Fibroblast of lung (primary cell): ENCODE measurements around the gene MAPKAPK5. TPM values are rescaled to one million over a fixed set of nuclear protein-coding genes. Genes with fewer than 3 reads are reported as not detected.

Source experiments
- DNase-seq, 2 donors: peaks; one replicate each; pipeline versions ENCODE4 v3.0.0 to v3.0.0-alpha.2; 2010; ENCODE audit warnings: low read depth in 2 of 2
- H2AFZ ChIP-seq: 2 replicates; pipeline ENCODE4 v1.5.1; 2012; ENCODE audit warnings: low read length, control low read depth, inconsistent platforms
- H3K27ac ChIP-seq: 2 replicates; pipeline ENCODE4 v1.5.1; 2011; ENCODE audit warnings: low read length, control low read depth; ENCODE audit not compliant: insufficient read depth
- H3K27me3 ChIP-seq: 2 replicates; pipeline ENCODE4 v1.5.1; 2011; ENCODE audit warnings: mild to moderate bottlenecking, low read length; ENCODE audit not compliant: control insufficient read depth, insufficient read depth
- H3K36me3 ChIP-seq: 2 replicates; pipeline ENCODE4 v1.5.1; 2011; ENCODE audit warnings: low read length; ENCODE audit not compliant: control insufficient read depth, insufficient read depth
- H3K4me1 ChIP-seq: 2 replicates; pipeline ENCODE4 v1.5.1; 2011; ENCODE audit warnings: low read length; ENCODE audit not compliant: control insufficient read depth, insufficient read depth; ENCODE audit errors: extremely low read depth
- H3K4me2 ChIP-seq: 2 replicates; pipeline ENCODE4 v1.5.1; 2011; ENCODE audit warnings: low read length, control low read depth; ENCODE audit not compliant: insufficient read depth; ENCODE audit errors: extremely low read depth
- H3K4me3 ChIP-seq, 4 experiments: fragments of 200-600 bp in 1 of 4; sonication (generic) in 1 of 4; replicated peaks in 1 of 4; 2 replicates each; pipeline ENCODE4 v1.5.1; 2011 to 2016; ENCODE audit warnings: low read length in 4 of 4, low read depth in 3 of 4, mild to moderate bottlenecking in 3 of 4, control low read depth in 2 of 4, inconsistent platforms in 1 of 4, mixed read lengths in 1 of 4; ENCODE audit not compliant: insufficient read depth in 1 of 4; ENCODE audit errors: control extremely low read depth in 1 of 4
- H3K79me2 ChIP-seq: 2 replicates; pipeline ENCODE4 v1.5.1; 2012; ENCODE audit warnings: mild to moderate bottlenecking, low read length, inconsistent platforms; ENCODE audit not compliant: control insufficient read depth, insufficient read depth
- H3K9ac ChIP-seq: 2 replicates; pipeline ENCODE4 v1.5.1; 2011; ENCODE audit warnings: mild to moderate bottlenecking, low read length, control low read depth; ENCODE audit not compliant: insufficient read depth
- H3K9me3 ChIP-seq: 2 replicates; pipeline ENCODE4 v1.5.1; 2012; ENCODE audit warnings: low read depth, low read length; ENCODE audit not compliant: control insufficient read depth, insufficient read depth
- H4K20me1 ChIP-seq: 2 replicates; pipeline ENCODE4 v1.5.1; 2011; ENCODE audit warnings: low read length; ENCODE audit not compliant: control insufficient read depth, insufficient read depth; ENCODE audit errors: extremely low read depth
- CTCF ChIP-seq, 2 donors: IDR thresholded peaks in 1 of 2; conservative IDR thresholded peaks in 1 of 2; 1 replicate in 1 of 2; 2 replicates in 1 of 2; pipeline ENCODE4 v1.5.1; 2011 to 2012; ENCODE audit warnings: low read length in 2 of 2, control low read depth in 1 of 2, inconsistent platforms in 1 of 2, low read depth in 1 of 2, mild to moderate bottlenecking in 1 of 2
- polyA plus RNA-seq, 2 donors: library from polyadenylated mRNA; depleted of rRNA in 1 of 2; stranded (reverse) in 1 of 2; unstranded in 1 of 2; fragments of >200 nt; gene quantifications; 2 replicates each; pipeline ENCODE4 v1.2.1, GENCODE V29; 2011 to 2012; ENCODE audit warnings: missing spikeins in 1 of 2
- total RNA-seq: library from RNA; depleted of rRNA; stranded (reverse); fragments of >200 nt; gene quantifications from 2 replicates; pipeline ENCODE4 v1.2.1, GENCODE V29; 2014

The MAPKAPK5 gene
- total and polyA plus RNA-seq, 2 donors (not counting 1 experiment from before 2014, with no cell fraction given), result 26.8 to 34.6 TPM

- no peak for DNase-seq
- no peak overlapping the region for H3K27ac ChIP-seq
- no peaks in the 10 kb centered on the region for H4K20me1 ChIP-seq
- TF ChIP-seq CTCF (conservative IDR thresholded peaks at IDR 0.05 in 1 of 2, IDR thresholded peaks at IDR 0.05 in 1 of 2; ENCODE audit: low read depth in 1 of 2, low read length in 2 of 2), result no peak
- H3K27me3 ChIP-seq, result no peaks in the 10 kb centered on the region
- H3K9ac ChIP-seq, result no peak overlapping the region
- no peak overlapping the region for H3K4me2 ChIP-seq
- H2AFZ ChIP-seq, result no peak overlapping the region
- no peaks in the 10 kb centered on the region for H3K4me1 ChIP-seq
- peaks cover 3% of the 10 kb centered on the region for H3K36me3 ChIP-seq
- no peaks in the 10 kb centered on the region for H3K9me3 ChIP-seq
- H3K79me2 ChIP-seq, result no peaks in the 10 kb centered on the region
- no peak overlapping the region for H3K4me3 ChIP-seq
Observed at GRCh38 chr12:111799758-111800157, 42.3 kb upstream of the MAPKAPK5 start.

DNA sequence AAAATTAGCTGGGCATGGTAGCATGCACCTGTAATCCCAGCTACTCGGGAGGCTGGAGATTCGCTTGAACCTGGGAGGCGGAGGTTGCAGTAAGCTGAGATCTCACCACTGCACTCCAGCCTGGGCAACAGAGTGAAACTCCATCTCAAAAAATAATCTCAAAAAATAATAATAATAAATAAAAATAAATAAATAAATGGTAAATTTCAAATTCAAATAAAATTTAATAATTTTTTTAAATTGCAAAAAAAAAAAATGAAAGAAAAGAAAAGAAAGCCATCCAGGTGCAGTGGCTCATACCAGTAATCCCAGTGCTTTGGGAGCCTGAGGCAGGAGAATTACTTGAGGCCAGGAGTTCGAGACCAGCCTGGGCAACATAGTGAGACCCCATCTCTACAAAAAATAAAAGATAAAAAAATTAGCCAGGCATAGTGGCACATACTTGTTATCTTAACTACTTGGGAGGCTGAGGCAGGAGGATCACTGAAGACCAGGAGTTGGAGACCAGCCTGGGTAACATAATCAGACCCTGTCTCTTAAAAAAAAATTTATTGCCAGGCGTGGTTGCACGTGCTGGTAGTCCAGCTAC lies 38.9 kb upstream of the MAPKAPK5 start:
- no peaks in the 10 kb centered on the region for H3K9me3 ChIP-seq
- no peaks in the 10 kb centered on the region for H3K79me2 ChIP-seq
- no peaks in the 10 kb centered on the region for H4K20me1 ChIP-seq
- peaks cover 3% of the 10 kb centered on the region for H3K36me3 ChIP-seq
- H2AFZ ChIP-seq, result no peak overlapping the region
- no peak overlapping the region for H3K9ac ChIP-seq
- TF ChIP-seq CTCF (conservative IDR thresholded peaks at IDR 0.05 in 1 of 2, IDR thresholded peaks at IDR 0.05 in 1 of 2; ENCODE audit: low read depth in 1 of 2, low read length in 2 of 2), result no peak
- DNase-seq, result no peak
- H3K27me3 ChIP-seq, result no peaks in the 10 kb centered on the region
- no peaks in the 10 kb centered on the region for H3K4me1 ChIP-seq
- H3K4me3 ChIP-seq, result no peak overlapping the region
- H3K27ac ChIP-seq, result no peak overlapping the region
- no peak overlapping the region for H3K4me2 ChIP-seq

- DNase-seq, result no peak
- Histone ChIP-seq H4K20me1 (no peaks in the 10 kb centered on the region), H3K27ac (no peak overlapping the region), H3K79me2 (no peaks in the 10 kb centered on the region), H3K27me3 (no peaks in the 10 kb centered on the region), H3K4me3 (no peak overlapping the region), H3K9ac (no peak overlapping the region), H3K4me1 (no peaks in the 10 kb centered on the region), H2AFZ (no peak overlapping the region), H3K36me3 (peaks cover 1% of the 10 kb centered on the region), H3K4me2 (no peak overlapping the region), H3K9me3 (no peaks in the 10 kb centered on the region)
- TF ChIP-seq CTCF (conservative IDR thresholded peaks at IDR 0.05 in 1 of 2, IDR thresholded peaks at IDR 0.05 in 1 of 2; ENCODE audit: low read depth in 1 of 2, low read length in 2 of 2), result no peak
Observed at GRCh38 chr12:111803851-111804250, 38.2 kb upstream of the MAPKAPK5 start.
